ENCODE measurements around the gene TOP3A. TPM values are rescaled to one million over a fixed set of nuclear protein-coding genes. Genes with fewer than 3 reads are reported as not detected.
A peak's percentile ranks its signal among the peaks of the same experiment; 100 is the strongest.

Gene TOP3A
- total RNA-seq, 1 donor from 2014 or later, result 21.9 TPM

DNA sequence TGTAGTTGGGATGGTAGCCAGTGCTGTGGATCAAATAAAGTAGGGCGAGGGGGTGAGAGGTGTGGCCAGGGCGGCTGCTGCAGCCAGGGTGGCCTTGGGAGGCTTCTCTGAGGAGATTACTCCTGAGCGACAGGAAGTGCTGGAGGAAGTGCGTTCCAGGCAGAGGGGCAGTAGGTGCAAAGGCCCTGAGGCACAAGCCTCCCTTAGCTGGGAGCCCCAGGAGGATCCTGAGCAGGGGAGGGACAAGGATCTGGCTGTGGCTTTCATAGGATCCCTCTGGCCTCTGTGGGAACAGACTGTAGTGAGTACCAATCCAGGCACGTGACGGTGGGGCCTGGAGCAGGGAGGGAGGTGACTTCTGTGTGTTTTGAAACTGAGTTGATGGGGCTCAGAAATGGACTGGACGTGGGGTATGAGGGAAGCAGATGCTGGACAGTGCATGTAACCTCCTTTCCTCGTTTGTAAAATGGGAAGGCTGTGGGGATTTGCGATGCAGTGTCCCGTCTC, 86.6 kb downstream of the TOP3A start:
- no peaks in the 10 kb centered on the region for H3K27me3 ChIP-seq (ENCODE audit: control insufficient read depth in 3 of 3, insufficient read depth in 3 of 3, low read length in 3 of 3)
- peaks cover 17 to 22% (median 21%) of the 10 kb centered on the region in 3 donors for H3K4me1 ChIP-seq (ENCODE audit: control insufficient read depth in 3 of 3, insufficient read depth in 3 of 3, low read length in 3 of 3)
- no peaks in the 10 kb centered on the region for H3K9me3 ChIP-seq (ENCODE audit: control insufficient read depth in 3 of 3, low read length in 3 of 3)
- H3K4me3 ChIP-seq (ENCODE audit: low read length in 3 of 3), result no peak overlapping the region
- peaks cover 0 to 2% (median 2%) of the 10 kb centered on the region in 3 donors for H3K36me3 ChIP-seq (ENCODE audit: control insufficient read depth in 3 of 3, insufficient read depth in 3 of 3, low read length in 3 of 3)
- H3K9ac ChIP-seq (ENCODE audit: low read depth in 1 of 3, low read length in 3 of 3), result no peak overlapping the region
- no peak overlapping the region for H3K27ac ChIP-seq (ENCODE audit: low read depth, low read length)

DNA sequence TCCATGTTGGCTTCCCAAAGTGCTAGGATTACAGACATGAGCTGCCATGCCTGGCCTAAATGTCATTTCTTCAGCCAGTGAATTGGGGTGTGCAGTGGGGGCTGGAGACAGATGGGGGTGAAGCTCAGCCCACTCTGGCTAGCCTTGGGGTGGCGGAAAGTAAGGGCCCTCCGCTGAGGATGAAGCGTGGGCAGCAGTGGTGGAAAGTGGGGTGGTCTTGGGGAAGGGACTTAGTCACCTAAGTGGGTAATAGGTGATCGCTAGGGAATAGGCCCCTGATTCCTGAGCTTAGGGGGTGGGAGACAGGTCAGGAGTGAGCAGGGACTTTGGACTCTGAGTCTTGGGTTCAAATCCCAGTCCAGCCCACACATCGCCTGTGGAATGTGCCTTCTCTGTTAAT, 87.2 kb downstream of the TOP3A start:
- H3K4me3 ChIP-seq (ENCODE audit: low read length in 3 of 3), result no peak overlapping the region
- no peak overlapping the region for H3K27ac ChIP-seq (ENCODE audit: low read depth, low read length)
- no peaks in the 10 kb centered on the region for H3K27me3 ChIP-seq (ENCODE audit: control insufficient read depth in 3 of 3, insufficient read depth in 3 of 3, low read length in 3 of 3)
- peaks cover 0 to 2% (median 0%) of the 10 kb centered on the region in 3 donors for H3K36me3 ChIP-seq (ENCODE audit: control insufficient read depth in 3 of 3, insufficient read depth in 3 of 3, low read length in 3 of 3)
- H3K4me1 ChIP-seq (ENCODE audit: control insufficient read depth in 3 of 3, insufficient read depth in 3 of 3, low read length in 3 of 3), result peaks cover 17 to 22% (median 21%) of the 10 kb centered on the region in 3 donors
- H3K9me3 ChIP-seq (ENCODE audit: control insufficient read depth in 3 of 3, low read length in 3 of 3), result no peaks in the 10 kb centered on the region
- no peak overlapping the region for H3K9ac ChIP-seq (ENCODE audit: low read depth in 1 of 3, low read length in 3 of 3)

DNA sequence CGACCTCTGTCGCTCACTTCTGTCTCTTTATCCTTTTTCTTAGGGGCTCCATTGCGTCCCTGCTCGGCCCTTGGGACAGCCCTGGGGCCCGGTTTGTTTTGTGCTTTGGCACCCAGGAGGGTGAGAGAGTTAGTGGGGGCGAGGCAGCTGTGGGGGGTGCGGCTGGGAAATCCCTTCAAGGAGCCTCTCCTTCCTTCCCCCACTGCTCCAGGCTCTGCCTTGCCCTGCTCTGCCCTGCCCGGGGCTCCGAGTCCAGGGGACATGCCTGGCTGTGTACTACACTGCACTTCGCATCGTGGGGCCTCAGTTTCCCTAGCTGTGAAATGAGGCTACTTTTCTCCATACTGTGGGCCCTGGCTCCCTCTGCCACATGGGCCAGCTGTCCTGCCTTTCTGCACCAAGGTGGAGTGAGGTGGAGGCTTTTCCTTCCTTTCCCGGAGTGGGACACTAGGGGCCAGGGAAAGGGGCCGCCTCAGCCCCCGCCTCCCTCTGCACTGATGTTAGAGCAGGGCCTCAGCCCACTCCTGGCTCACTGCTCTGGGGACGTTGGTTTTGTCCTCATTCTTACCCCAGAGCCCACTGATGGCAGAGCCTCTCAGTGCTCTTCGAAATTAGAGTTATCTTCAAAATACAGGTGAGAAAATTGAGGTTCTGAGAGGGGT, 88.4 kb downstream of the TOP3A start:
- no peak overlapping the region for H3K27ac ChIP-seq (ENCODE audit: low read depth, low read length)

DNA sequence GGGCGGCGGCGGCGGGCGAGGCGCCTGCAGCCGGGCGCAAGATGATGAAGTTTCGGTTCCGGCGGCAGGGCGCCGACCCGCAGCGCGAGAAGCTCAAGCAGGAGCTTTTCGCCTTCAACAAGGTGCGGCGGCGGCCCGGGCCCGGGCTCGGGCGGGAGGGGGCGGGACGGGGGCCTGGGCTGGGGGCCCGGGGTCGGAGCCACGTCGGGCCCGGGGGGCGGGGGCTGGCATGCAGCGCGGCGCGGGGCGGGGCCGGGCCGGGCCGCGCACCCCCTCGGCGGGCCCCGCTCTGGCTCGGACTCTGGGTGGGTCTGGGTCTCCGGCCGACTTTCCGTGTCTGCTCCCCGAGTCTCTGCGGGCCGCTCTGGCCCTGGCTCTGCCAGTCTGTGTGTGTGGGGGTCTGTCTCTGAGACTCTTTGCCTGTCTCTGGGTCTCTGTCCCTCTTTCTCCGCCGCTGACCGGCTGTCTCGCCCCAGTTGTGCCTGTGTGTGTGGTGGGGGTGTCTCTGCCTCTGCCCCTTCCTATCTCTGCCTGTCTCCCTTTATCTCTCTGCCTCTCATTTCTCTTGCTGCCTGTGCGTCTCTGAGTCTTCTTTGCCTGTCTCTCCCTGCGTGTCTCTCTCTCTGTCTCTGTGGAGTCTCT, 89.0 kb downstream of the TOP3A start:
- peaks cover 17 to 22% (median 21%) of the 10 kb centered on the region in 3 donors for H3K4me1 ChIP-seq (ENCODE audit: control insufficient read depth in 3 of 3, insufficient read depth in 3 of 3, low read length in 3 of 3)
- H3K27ac ChIP-seq (ENCODE audit: low read depth, low read length), result no peak overlapping the region
- peak overlapping the region; percentile 76 to 88 (median 82) for H3K4me3 ChIP-seq (ENCODE audit: low read length in 3 of 3)
- H3K36me3 ChIP-seq (ENCODE audit: control insufficient read depth in 3 of 3, insufficient read depth in 3 of 3, low read length in 3 of 3), result no peaks in the 10 kb centered on the region
- peak overlapping the region; percentile 81 to 90 (median 86) for H3K9ac ChIP-seq (ENCODE audit: low read depth in 1 of 3, low read length in 3 of 3)
- no peaks in the 10 kb centered on the region for H3K27me3 ChIP-seq (ENCODE audit: control insufficient read depth in 3 of 3, insufficient read depth in 3 of 3, low read length in 3 of 3)
- H3K9me3 ChIP-seq (ENCODE audit: control insufficient read depth in 3 of 3, low read length in 3 of 3), result no peaks in the 10 kb centered on the region

More for the DNA sequence above, 88.4 kb downstream of the TOP3A start:
- Histone ChIP-seq H3K9ac (ENCODE audit: low read depth in 1 of 3, low read length in 3 of 3) (peak overlapping the region; percentile 81 to 90 (median 86)), H3K4me3 (ENCODE audit: low read length in 3 of 3) (peak overlapping the region; percentile 76 to 88 (median 82)), H3K36me3 (ENCODE audit: control insufficient read depth in 3 of 3, insufficient read depth in 3 of 3, low read length in 3 of 3) (no peaks in the 10 kb centered on the region), H3K4me1 (ENCODE audit: control insufficient read depth in 3 of 3, insufficient read depth in 3 of 3, low read length in 3 of 3) (peaks cover 17 to 22% (median 21%) of the 10 kb centered on the region in 3 donors), H3K9me3 (ENCODE audit: control insufficient read depth in 3 of 3, low read length in 3 of 3) (no peaks in the 10 kb centered on the region), H3K27me3 (ENCODE audit: control insufficient read depth in 3 of 3, insufficient read depth in 3 of 3, low read length in 3 of 3) (no peaks in the 10 kb centered on the region)

DNA sequence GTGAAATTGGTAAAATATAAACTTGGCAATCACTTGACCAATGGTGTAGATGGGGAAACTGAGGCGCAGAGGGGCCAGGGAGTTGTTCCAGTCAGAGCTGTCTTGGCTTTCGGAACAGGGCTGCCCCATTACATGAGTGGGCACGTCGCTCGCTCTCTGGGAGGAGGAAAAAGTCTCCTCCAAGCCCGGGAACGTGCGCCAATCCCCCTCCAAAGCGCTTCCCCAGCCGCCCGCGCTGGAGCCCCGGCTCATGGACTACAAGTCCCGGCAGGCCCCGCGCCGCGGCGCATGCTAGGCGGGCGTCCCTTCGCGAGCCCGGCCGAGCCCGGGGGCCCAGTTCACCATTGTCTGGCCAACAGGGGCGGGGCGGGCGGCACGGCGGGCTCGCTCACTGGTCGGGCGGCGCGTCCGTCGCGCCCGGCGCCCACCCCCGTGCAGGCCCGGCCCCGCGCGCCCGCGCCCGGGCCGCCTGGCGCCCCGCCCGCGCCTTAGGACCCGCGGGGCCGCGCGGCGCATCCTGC, 89.6 kb downstream of the TOP3A start, which contains the start of gene LLGL1:
LLGL1 (plus strand) TSS at position 515 of the 521 bp plus-strand sequence. CDS start 48 bp downstream, outside the sequence.
- H3K27me3 ChIP-seq (ENCODE audit: control insufficient read depth in 3 of 3, insufficient read depth in 3 of 3, low read length in 3 of 3), result no peaks in the 10 kb centered on the region
- peaks cover 17 to 22% (median 21%) of the 10 kb centered on the region in 3 donors for H3K4me1 ChIP-seq (ENCODE audit: control insufficient read depth in 3 of 3, insufficient read depth in 3 of 3, low read length in 3 of 3)
- no peaks in the 10 kb centered on the region for H3K36me3 ChIP-seq (ENCODE audit: control insufficient read depth in 3 of 3, insufficient read depth in 3 of 3, low read length in 3 of 3)
- H3K9me3 ChIP-seq (ENCODE audit: control insufficient read depth in 3 of 3, low read length in 3 of 3), result no peaks in the 10 kb centered on the region
- H3K9ac ChIP-seq (ENCODE audit: low read depth in 1 of 3, low read length in 3 of 3), result peak within 1 kb of the TSS; percentile 81 to 90 (median 86)
- H3K4me3 ChIP-seq (ENCODE audit: low read length in 3 of 3), result peak within 1 kb of the TSS; percentile 76 to 88 (median 82)
- peak within 1 kb of the TSS; percentile 76 for H3K27ac ChIP-seq (ENCODE audit: low read depth, low read length)

DNA sequence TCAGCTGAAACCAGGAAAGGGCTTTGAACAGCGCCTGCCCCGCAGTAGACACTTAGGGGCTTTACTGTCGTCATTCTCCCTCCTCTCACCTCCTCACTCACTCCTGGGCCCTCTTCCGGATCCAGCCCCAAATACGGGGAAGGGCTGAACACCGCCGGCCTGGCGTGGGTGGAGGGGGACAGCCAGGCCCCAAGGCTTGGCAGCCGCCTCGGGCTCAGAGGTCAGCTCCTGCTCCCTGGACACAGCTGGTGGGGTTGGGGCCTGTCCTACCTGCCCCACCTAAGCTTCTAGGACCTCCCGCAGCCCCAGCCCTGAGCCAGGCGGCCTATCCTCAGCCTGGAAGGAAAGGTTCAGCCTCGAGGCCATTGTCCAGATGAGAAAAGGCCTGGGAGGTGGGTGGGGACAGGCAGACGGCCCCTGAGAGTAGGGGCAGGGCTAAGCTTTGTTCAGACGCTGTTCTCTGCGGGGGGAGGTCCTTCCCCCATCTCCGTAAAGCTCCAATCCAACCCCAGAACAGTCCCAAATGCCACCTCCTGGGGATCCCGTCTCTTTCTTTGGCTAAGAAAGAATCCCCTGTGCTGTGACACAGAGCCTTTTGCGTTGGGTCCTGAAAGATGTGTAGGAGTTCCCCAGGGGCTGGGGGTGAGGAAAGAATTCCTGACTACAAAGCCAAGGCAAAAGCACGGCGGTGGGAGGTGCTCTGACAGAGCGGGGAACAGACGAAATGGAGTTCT, 90.2 kb downstream of the TOP3A start:
- Histone ChIP-seq H3K9me3 (ENCODE audit: control insufficient read depth in 3 of 3, low read length in 3 of 3) (no peaks in the 10 kb centered on the region), H3K36me3 (ENCODE audit: control insufficient read depth in 3 of 3, insufficient read depth in 3 of 3, low read length in 3 of 3) (no peaks in the 10 kb centered on the region), H3K4me3 (ENCODE audit: low read length in 3 of 3) (peak overlapping the region; percentile 59 to 81 (median 70)), H3K27me3 (ENCODE audit: control insufficient read depth in 3 of 3, insufficient read depth in 3 of 3, low read length in 3 of 3) (no peaks in the 10 kb centered on the region), H3K27ac (ENCODE audit: low read depth, low read length) (peak overlapping the region; percentile 76), H3K4me1 (ENCODE audit: control insufficient read depth in 3 of 3, insufficient read depth in 3 of 3, low read length in 3 of 3) (peaks cover 17 to 22% (median 21%) of the 10 kb centered on the region in 3 donors), H3K9ac (ENCODE audit: low read depth in 1 of 3, low read length in 3 of 3) (peak overlapping the region; percentile 41 to 83 (median 75))

DNA sequence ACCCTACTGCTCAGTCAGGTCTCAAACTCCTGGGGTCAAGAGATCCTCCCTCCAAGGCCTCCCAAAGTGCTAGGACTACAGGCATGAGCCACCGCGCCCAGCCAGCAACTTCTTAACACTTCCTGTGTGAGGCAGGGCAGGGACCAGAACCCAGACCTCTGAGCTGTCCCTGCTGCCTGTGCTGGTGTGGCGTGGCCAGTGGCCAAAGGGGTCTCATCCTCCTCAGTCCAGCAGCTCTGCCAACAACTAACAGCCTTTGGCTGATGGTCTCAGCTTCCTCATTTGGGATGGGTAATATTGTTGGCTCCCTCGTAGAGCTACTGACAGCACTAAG, 90.8 kb downstream of the TOP3A start:
- Histone ChIP-seq H3K27ac (ENCODE audit: low read depth, low read length) (peak overlapping the region; percentile 76), H3K4me1 (ENCODE audit: control insufficient read depth in 3 of 3, insufficient read depth in 3 of 3, low read length in 3 of 3) (peaks cover 17 to 26% (median 21%) of the 10 kb centered on the region in 3 donors), H3K9me3 (ENCODE audit: control insufficient read depth in 3 of 3, low read length in 3 of 3) (no peaks in the 10 kb centered on the region), H3K36me3 (ENCODE audit: control insufficient read depth in 3 of 3, insufficient read depth in 3 of 3, low read length in 3 of 3) (no peaks in the 10 kb centered on the region), H3K27me3 (ENCODE audit: control insufficient read depth in 3 of 3, insufficient read depth in 3 of 3, low read length in 3 of 3) (no peaks in the 10 kb centered on the region), H3K9ac (ENCODE audit: low read depth in 1 of 3, low read length in 3 of 3) (peak overlapping the region in 2 of 3 donors; percentile 41 to 83), H3K4me3 (ENCODE audit: low read length in 3 of 3) (no peak overlapping the region)

Other genes starting within 250 kb of the TOP3A start
- 20.9 TPM for gene DRG2, start 227.0 kb downstream of the TOP3A start, total RNA-seq
- 0.52 TPM for gene MYO15A, start 206.2 kb downstream of the TOP3A start, total RNA-seq
- gene ALKBH5, start 131.2 kb downstream of the TOP3A start, total RNA-seq, result 77.8 TPM
- 15.1 TPM for gene LLGL1, start 89.4 kb downstream of the TOP3A start, total RNA-seq
- gene FLII, start 56.3 kb downstream of the TOP3A start, total RNA-seq, result 193 TPM
- gene MIEF2, start 54.3 kb downstream of the TOP3A start, total RNA-seq, result 23.0 TPM
- 8.9 TPM for gene SMCR8, start 299 bp upstream of the TOP3A start, total RNA-seq
- 13.0 TPM for gene SHMT1, start 48.6 kb upstream of the TOP3A start, total RNA-seq
- gene EVPLL, start 62.8 kb upstream of the TOP3A start, total RNA-seq, result not detected
- gene LGALS9C, start 161.8 kb upstream of the TOP3A start, total RNA-seq, result not detected

Data from skeletal muscle tissue (tissue), 4 donors.